GM18517 (cell line): Measurements from ENCODE around the gene ME3.
"Not testable (repeated sequence)": the region's sequence is repeated elsewhere in the genome, so short reads cannot be mapped to it uniquely, and the experiment has no call there.

Source experiments
- ATAC-seq: cut with Tn5 transposase; IDR thresholded peaks from one replicate; pipeline ENCODE4 v1.9.1; 2021; ENCODE audit warnings: mild to moderate bottlenecking, moderate library complexity; ENCODE audit not compliant: unreplicated experiment

Gene ME3

DNA sequence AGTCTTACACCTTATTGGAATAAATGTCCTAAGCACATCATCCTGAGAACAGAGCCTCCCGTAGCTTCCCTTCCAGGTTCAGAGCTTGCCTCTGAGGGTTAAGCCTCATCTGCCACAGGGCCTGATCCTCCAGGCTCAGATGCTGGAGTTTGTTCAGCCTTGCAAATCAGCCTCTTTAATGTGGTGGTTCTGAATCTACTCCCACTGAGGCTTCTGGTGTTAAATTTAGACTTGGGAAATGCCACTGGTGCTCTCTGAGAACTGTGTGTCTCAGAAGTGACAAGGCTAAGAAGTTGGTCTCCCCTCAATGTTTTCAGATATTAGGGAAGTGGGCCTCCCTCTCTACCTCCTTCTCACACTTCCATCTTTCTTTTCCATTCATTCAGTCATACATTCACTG, 229.0 kb downstream of the ME3 start:
- no peak for ATAC-seq

DNA sequence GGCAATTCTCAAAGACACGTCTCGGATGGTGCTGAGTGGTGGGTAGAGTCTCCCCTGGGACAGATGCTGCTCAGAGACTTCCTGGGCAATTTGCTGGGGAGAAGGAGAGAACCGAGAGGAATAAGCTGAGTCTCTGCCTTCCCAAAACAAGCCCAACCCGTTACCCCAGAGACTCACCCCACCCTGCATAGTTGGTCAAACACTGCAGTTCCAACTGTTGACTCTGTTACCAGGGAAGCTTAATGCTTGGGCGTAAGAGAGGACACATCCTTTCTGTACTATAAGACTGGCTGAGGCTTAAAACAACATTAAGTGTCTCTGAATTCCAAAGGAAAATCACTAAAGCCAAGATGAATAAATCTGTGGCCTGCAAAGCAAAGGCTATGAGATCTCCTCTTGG, 229.6 kb downstream of the ME3 start:
- ATAC-seq, result no peak

DNA sequence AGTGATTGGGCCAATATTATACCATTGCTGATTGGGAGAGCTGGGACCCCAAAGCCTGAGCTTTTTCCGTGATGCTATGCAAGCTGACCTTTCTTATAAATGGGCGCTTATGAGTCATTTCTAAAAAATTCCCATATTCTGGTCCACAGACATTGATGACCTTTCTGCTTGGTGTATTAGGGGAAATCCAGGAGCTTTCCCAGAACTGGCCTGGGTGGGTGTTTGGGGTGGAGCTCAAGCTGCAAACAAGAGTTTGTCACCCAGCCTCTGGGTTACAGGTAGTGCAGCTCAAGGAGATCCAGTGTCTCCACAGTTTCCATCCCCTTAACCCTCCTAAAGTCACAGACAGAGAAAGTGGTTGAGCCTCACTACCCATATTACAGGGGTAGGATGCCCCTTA, 230.0 kb downstream of the ME3 start:
- no peak for ATAC-seq

DNA sequence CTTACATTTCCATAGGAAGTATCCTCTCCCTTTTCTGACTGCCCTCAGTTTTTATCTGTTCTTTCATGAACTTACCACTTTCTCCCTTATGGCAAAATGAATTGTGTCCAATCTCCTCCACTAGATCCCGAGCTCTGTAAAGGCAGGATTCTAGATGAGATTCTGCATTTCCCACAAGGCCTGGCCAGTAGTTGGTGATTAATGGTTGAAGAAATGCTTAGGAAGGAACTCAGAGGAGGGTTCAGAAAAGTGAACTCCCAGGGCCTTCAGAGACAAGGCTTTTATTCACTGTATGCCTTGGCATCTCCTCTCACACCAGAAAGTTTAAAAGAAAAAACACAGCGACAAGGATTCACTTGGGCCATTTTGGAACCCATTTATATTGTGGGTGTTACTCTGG, 231.6 kb downstream of the ME3 start:
- ATAC-seq, result no peak

DNA sequence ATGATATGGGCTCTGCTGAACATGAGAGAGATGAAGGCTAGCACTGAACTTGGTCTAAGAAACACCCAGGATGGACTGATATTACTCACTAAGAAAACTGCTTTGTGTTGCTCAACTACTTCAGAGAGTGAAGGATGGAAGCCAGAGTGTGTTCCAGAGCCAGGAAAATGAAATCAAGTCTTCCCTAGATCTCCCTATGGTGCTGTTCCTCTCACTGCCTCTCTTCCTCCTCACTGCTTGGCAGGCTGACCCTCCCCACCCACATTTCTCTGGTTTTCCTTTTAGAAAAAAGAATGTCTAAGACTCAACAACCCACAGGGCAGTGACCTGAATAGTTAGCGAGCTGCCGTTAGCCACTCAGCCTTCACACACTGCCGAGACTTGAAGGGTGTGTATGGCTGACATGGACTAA, 232.1 kb downstream of the ME3 start:
- no peak for ATAC-seq

DNA sequence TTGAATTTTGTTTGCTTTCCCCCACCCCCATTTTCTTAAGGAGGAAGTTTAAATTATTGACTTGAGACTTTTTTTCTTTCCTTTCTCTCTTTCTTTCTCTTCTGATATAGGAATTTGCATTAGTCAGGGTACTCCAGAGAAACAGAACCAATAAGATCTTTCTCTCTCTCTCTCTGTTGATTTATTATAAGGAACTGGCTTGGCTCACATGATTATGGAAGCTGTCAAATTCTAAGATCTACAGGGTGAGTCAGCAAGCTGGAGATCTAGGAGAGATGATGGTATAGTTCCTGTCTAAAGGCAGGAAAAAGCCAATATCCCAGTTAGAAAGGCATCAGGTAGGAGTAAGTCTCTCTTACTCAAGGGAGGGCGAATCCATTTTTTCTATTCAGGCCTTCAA, 233.7 kb downstream of the ME3 start:
- no peak for ATAC-seq

DNA sequence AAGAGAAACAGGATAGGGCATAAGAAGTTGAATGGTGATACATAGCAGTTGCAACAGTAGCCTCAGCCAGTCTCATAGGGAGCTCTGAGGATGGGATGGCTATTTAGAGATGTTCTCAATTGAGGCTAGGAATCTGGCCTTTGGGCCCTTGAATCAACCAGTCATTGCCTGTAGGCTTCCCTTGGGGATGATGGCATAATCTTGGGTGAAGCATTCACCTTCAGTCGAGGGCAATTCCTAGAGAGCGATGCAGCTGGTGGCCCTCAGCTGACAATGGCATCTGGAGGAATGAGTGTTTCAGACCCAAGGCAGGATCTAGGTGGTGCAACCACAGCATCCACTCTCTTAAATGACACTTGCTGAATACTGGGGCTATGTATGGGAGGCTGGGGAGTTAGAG, 236.7 kb downstream of the ME3 start:
- no peak for ATAC-seq

DNA sequence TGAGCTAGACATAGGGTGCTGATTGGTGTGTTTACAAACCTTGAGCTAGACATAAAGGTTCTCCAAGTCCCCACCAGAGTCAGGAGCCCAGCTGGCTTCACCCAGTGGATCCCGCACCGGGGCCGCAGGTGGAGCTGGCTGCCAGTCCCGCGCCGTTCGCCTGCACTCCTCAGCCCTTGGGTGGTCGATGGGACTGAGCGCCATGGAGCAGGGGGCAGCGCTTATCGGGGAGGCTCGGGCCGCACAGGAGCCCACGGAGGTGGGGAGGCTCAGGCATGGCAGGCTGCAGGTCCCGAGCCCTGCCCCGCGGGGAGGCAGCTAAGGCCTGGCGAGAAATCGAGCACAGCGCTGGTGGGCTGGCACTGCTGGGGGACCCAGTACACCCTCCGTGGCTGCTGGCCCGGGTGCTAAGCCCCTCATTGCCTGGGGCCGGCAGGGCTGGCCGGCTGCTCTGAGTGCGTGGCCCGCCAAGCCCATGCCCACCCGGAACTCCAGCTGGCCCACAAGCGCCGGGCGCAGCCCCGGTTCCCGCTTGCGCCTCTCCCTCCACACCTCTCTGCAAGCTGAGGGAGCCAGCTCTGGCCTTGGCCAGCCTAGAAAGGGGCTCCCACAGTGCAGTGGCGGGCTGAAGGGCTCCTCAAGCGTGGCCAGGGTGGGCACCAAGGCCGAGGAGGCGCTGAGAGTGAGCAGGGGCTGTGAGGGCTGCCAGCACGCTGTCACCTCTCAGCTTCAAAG, 238.9 kb downstream of the ME3 start:
- ATAC-seq, result not testable (repeated sequence)

DNA sequence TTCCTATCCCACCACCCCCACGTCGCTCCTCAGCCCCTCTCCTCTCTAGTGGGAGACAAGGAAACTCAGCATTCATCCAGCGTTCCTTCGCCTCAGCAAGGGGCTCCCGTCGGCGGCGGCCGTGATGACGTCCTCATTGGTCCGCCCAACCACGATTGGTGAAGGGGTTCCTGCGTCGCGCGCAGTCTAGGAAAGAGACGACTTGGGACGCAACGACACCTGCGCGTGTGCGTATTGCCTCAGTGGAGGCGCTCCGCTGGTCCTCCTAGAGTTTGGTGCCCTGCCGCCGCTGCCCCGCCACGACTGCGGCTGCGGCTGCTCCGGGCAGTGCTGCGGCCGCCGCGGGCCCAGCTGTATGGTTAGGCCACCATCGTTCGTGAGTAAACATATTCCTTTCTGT, 241.2 kb downstream of the ME3 start:
- no peak for ATAC-seq

DNA sequence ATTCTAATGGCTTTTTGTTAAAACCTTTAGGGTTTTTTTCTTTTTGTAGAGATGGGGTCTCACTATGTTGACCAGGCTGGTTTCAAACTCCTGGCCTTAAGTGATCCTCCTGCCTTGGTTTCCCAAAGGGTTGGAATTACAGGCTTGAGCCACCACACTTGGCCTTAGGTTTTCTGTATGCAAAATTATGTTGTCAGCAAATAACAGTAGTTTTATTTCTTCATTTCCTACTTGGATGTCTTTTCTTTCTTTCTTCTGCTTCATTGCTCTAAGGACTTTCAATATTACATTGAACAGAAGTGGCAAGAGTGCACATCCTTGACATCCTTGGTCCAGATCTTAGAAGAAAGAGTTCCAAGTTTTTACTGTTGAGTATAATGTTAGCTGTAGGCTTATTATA, 245.0 kb downstream of the ME3 start:
- no peak for ATAC-seq

DNA sequence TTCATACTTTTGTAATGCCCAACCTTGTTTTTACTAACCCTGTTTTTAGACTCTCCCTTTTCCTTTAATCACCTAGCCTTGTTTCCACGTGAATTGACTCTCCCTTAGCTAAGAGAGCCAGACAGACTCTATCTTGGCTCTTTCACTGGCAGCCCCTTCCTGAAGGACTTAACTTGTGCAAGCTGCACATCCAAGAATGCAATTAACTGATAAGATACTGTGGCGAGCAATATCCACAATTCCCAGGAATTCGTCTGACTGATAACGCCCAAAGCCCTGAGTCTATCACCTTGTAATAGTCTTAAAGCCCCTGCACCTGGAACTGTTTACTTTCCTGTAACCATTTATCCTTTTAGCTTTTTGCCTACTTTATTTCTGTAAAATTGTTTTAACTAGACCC, 248.9 kb downstream of the ME3 start:
- not testable (repeated sequence) for ATAC-seq

DNA sequence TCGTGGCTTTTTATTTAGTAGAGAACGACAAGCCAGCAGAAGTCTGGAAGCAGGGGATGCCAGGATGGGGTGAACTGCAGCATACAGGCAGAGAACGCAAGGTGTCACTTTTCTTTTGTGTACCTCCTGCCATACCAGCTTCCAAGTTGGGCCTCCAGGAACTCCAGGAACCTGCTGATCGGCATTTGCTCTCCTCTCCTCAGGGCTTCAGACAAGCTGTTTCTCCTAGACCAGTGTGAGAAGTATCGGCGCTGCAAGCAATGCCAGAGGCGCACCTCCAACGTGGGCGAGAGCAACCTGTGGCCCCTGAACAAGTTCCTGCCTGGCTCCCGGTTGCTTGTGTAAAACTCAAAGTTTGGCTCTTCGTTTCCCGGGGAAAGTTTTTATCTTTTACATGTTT, 250.0 kb downstream of the ME3 start:
- no peak for ATAC-seq

DNA sequence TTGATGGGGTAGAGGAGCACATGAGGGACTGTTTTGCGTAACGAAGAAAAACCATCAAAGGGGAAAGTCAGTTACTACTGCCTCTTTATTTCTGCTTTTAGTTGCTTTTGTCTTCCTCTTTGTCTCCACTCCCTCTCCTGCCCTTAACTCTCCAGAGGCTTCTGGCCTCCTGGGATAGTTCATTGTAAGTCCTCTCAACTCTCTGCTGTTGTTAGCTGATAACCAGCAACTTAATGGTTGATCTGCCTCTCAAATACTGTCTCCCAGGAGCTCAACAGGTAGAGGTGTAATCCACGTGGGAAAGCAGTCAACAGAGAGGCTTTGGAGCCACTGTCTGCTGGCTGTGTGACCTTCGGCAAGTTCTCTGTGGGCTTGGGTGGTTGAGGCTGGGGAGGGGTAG, 250.5 kb downstream of the ME3 start:
- ATAC-seq, result no peak

DNA sequence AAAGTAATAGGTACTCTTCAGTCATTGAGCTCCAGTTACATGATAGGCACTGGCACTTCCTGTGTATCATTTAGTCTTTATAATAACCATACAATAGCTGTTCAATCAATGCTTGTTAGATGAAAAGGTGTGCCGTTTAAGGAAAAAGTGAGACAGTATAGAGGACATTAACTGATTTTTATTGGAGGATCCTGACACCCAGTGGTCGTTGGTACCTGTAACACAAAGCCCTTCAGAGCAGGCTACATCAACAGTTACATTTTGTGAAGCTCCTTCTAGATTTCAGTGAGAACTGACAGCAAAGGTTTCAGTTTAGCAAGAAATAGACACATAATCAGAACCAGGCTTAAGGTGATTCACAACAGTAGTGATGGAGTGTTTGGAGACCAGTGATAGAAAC, 253.5 kb downstream of the ME3 start:
- no peak for ATAC-seq

DNA sequence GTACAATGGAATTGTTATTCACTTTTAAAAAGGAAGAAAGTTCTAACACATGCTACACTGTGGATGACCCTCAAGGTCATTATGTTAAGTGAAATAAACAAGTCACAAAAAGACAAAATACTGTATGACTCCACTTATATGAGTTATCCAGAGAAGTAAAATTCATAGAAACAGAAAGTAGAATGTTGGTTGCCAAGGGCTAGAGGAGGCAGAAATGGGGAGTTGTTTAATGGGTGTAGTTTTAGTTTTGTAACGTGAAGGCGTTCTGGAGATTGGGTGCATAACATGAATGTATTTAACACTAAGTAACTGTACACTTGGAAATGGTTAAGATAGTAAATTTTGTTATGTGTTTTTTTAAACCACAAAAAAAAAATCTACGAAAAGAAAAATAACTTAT, 253.9 kb downstream of the ME3 start:
- no peak for ATAC-seq

DNA sequence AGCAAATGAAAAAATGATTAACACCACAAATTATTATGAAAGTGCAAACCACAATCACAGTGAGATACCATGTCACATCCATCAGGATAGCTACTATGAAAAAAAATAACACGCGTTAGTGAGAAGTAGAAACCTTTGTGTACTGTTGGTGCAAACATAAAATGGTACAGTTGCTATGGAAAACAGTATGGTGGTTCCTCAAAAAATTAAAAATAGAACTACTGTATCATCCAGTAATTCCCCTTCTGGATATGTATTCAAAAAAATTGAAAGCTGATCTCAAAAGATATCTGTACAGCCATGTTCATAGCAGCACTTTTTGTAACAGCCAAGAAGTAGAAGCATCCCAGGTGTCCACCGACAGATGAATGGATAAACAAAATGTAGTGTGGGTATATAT, 254.3 kb downstream of the ME3 start:
- no peak for ATAC-seq

DNA sequence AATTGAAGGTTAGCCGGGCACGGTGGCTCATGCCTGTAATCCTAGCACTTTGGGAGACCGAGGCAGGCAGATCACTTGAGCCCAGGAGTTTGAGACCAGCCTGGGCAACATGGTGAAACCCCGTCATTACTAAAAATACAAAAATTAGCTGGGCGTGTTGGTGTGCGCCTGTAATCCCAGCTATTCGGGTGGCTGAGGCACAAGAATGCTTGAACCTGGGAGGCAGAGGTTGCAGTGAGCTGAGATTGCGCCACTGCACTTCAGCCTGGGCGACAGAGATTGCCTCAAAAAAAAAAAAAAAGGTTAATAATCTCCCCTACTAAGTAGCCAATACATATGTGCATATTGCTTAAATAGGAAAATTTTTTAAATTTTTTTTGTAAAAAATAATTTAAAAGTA, 255.5 kb downstream of the ME3 start:
- ATAC-seq, result not testable (repeated sequence)

DNA sequence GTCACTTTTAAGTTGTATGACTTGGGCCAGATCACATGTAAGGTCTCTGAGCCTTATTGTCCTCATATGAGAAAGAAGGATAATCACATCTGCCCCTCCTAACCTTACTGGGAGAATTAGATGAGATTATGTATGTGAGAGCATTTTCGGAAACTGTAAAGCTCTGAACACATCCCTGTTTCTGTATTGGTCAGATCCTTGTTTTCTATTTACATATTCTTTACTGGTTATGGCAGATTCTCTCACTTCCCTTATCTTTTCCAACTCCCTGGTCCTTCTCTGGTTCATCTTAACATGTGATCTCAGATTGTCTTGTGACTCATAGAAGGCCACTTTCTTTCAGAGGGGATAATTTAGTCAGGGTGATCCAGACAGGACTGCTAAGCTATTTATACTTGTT, 255.9 kb downstream of the ME3 start:
- no peak for ATAC-seq

DNA sequence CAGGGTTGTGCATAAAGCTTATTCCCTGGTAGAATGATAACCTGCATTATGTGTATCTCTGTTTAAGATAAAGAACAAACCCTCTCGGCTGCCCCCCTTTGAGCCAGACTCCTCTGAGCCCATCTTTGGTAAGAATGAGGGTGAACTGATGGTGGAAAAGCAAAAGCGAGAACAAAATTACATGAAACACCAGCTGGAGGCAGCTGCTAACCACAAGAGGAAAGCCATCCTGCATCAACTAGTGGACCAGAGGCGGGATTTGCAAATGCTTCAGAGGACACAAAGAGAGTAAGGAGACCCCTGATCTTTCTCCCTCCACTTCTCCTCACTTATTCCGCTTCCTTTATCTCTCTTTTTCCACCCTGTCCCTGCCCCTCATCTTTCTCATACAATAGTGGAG, 257.4 kb downstream of the ME3 start:
- ATAC-seq, result no peak

DNA sequence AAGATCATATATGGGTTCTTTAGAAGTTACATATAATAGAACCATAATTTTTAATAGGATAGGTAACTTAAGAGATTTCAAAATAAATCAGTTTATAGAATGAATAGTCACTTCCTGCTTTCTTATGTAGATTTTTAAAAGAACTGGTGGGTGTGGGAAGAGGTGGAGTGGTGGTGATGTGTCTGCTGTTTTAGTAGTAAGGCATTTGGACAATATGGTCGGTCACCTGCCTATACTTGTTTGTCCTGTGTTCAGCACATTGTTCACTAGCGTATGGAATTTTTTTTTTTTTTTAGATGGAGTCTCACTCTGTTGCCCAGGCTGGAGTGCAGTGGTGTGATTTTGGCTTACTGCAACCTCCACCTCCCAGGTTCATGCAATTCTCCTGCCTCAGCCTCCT, 258.4 kb downstream of the ME3 start:
- no peak for ATAC-seq

DNA sequence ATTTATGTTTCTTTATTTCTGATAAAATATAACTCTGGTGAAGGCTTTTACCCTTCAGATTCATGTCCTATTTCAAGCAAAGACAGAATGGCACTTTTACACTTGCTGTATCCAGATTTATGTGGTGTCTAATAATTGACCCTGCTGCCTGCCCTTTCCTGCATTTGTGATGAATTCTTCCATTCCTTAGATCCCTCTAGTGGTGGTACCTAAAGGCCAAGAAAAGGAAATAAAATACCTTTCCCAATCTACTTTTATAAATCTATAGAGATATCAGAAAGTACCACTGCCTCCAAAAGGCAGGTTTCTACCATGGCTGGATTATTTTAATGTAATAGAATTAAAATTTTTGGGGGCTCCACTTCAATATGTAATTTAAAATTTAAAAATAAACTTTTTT, 263.6 kb downstream of the ME3 start:
- no peak for ATAC-seq

DNA sequence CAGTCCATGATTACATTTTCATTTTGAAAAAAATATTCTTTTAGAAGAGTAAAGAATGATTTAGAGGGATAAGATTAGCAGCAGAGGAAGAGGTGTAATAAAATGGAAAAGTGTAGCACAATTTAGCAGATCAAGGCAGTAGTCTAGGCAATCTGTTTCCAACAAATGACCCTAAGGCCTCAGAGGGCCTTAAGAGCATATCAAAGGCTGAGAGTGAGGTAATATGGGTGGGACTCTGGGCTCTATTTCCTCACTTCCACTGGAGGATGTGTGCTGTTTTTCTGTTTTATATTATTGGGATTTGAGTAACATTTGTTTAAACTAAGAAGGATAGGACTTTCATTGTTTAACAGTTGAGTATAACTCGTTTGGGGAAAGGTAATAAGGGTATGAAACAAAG, 269.0 kb downstream of the ME3 start:
- ATAC-seq, result no peak

DNA sequence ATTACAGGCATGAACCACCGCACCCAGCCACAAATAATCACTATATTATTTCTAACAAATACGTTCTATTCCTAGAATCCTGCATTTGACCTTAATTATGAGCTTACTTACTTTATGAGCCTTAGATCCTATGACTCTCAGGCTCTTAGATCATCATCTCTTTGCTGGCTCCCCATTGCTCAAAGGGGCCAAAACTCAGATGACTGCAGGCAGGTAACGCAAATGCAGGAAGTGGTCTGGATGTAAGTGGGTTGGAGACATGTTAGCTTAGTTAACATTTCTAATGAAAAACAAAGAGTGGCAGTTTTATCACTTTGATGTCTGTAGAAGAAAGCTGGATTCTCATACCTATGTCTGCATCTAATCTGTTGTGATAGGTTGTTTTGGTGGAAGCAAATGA, 274.3 kb downstream of the ME3 start:
- ATAC-seq, result no peak
